Cardiac atrium fibroblast (primary cell): ENCODE measurements around the gene MAGEA2. TPM values are rescaled to one million over a fixed set of nuclear protein-coding genes. Genes with fewer than 3 reads are reported as not detected.

Experiments
- total RNA-seq: library from RNA; depleted of rRNA; stranded (reverse); fragments of >200 nt; gene quantifications from 2 replicates; pipeline ENCODE4 v1.2.3, GENCODE V29; 2015

The MAGEA2 gene, protein sequence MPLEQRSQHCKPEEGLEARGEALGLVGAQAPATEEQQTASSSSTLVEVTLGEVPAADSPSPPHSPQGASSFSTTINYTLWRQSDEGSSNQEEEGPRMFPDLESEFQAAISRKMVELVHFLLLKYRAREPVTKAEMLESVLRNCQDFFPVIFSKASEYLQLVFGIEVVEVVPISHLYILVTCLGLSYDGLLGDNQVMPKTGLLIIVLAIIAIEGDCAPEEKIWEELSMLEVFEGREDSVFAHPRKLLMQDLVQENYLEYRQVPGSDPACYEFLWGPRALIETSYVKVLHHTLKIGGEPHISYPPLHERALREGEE
- total RNA-seq: not detected in 2 replicates

DNA sequence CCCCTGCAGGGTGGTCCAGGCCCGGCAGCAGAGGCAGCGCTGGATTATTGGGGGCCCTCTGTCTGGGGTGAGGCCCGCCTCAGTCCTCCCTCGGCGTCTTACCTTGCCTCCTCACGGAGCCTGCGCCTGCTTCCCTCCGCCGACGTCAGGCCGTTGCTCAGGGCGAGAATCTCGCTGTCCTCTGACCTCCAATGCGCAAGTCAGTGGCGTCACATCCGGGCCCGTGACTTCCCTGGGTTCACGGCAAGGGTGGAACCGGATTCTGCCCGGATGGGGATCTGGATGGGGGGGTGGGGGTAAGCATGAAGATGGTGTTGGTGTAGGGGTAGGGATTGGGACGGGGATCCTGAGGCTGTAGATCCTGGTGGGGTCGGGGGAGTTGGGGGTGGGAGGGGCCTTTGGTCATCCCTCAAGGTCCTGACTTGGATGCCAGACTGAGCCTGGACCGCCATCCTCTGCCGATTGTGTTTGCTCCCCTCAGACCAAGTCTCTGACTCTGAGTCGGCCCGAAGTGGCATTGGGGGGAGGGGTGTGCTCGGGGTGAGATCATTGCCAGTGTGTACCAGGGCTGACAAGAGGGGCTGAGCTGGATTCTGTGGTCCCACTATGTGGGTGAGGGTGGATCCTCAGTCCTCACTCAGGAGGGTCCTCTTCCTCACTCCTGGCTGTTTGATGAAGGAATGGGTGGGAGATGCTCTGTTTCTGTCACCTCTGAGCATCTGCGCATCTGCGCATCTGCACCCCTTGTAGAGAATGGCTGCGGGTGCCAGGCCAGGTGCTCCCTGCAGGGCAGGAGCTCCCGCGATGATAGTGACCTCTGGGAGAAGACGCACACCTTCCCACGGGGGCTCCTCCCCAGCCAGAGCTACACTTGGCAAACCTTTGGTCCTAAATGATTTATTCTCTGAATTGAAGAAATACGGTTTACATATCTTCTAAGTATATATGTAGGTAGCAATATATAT, at the start of gene MAGEA2:
Gene MAGEA2 (minus strand): TSS at position 157 of the 965 bp plus-strand sequence. CDS start 2,479 bp downstream, outside the sequence.

DNA sequence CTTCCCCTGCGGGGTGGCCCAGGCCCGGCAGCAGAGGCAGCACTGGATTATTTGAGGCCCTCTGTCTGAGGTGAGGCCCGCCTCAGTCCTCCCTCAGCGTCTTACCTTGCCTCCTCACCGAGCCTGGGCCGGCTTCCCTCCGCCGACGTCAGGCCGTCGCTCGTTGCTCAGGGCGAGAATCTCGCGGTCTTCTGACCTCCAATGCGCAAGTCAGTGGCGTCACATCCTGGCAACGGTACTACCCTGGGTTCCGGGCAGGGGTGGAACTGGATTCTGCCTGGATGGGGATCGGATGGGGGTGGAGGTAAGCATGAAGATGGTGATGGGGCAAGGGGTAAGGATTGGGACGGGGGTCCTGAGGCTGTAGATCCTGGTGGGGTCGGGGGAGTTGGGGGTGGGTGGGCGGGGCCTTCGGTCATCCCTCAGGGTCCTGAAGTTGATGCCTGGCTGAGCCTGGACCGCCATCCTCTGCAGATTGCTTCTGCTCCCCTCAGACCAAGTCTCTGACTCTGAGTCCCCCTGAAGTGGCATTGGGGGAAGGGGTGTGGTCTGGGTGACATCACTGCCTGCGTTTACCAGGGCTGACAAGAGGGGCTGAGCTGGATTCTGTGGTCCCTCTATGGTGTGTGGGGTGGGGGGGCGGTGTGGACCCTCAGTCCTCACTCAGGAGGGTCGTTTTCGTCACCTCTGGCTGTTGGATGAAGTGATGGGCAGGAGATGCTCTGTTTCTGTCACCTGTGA, 16.1 kb upstream of the MAGEA2 start, which contains the start of gene MAGEA6:
Gene MAGEA6 (minus strand): TSS at position 141 of the 741 bp plus-strand sequence. CDS start 2,039 bp downstream, outside the sequence.

DNA sequence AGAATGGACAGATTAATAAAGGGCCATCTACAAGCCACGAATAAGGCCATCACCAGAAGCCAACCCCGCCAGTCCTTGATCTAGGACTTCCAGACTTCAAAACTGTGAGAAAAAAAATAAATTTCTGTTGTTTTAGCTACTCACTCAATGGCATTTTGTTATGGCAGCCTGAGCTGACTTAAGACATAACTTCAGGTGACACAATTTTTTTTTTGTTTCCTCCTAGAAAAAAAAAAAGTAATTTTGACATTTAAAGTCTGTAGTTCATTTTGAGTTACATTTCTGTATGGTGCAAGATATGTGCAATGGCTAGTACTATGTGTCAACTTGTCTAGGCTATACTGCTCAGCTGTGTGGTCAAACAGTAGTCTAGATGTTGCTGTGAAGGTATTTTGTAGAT, 5.3 kb upstream of the MAGEA2 start, which contains the start of gene CSAG3:
Gene CSAG3 (plus strand): TSS at position 301 of the 400 bp plus-strand sequence.

DNA sequence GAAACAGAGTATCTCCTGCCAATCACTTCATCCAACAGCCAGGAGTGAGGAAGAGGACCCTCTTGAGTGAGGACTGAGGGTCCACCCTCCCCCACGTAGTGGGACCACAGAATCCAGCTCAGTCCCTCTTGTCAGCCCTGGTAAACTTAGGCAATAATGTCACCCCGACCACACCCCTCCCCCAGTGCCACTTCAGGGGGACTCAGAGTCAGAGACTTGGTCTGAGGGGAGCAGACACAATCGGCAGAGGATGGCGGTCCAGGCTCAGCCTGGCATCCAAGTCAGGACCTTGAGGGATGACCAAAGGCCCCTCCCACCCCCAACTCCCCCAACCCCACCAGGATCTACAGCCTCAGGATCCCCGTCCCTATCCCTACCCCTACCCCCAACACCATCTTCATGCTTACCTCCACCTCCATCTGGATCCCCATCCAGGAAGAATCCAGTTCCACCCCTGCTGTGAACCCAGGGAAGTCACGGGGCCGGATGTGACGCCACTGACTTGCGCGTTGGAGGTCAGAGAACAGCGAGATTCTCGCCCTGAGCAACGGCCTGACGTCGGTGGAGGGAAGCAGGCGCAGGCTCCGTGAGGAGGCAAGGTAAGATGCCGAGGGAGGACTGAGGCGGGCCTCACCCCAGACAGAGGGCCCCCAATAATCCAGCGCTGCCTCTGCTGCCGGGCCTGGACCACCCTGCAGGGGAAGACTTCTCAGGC, 20.2 kb downstream of the MAGEA2 start, which contains the start of the genes CSAG1 and MAGEA12:
Gene CSAG1 (minus strand): TSS at position 461 of the 715 bp plus-strand sequence. CDS start 1,261 bp downstream, outside the sequence.
Gene MAGEA12 (plus strand): TSS at position 497 of the 715 bp plus-strand sequence. CDS start 2,405 bp downstream, outside the sequence.

DNA sequence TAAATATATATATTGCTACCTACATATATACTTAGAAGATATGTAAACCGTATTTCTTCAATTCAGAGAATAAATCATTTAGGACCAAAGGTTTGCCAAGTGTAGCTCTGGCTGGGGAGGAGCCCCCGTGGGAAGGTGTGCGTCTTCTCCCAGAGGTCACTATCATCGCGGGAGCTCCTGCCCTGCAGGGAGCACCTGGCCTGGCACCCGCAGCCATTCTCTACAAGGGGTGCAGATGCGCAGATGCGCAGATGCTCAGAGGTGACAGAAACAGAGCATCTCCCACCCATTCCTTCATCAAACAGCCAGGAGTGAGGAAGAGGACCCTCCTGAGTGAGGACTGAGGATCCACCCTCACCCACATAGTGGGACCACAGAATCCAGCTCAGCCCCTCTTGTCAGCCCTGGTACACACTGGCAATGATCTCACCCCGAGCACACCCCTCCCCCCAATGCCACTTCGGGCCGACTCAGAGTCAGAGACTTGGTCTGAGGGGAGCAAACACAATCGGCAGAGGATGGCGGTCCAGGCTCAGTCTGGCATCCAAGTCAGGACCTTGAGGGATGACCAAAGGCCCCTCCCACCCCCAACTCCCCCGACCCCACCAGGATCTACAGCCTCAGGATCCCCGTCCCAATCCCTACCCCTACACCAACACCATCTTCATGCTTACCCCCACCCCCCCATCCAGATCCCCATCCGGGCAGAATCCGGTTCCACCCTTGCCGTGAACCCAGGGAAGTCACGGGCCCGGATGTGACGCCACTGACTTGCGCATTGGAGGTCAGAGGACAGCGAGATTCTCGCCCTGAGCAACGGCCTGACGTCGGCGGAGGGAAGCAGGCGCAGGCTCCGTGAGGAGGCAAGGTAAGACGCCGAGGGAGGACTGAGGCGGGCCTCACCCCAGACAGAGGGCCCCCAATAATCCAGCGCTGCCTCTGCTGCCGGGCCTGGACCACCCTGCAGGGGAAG, 39.5 kb downstream of the MAGEA2 start, which contains the start of gene MAGEA2B:
Gene MAGEA2B (plus strand): TSS at position 814 of the 973 bp plus-strand sequence. CDS start 2,479 bp downstream, outside the sequence.

DNA sequence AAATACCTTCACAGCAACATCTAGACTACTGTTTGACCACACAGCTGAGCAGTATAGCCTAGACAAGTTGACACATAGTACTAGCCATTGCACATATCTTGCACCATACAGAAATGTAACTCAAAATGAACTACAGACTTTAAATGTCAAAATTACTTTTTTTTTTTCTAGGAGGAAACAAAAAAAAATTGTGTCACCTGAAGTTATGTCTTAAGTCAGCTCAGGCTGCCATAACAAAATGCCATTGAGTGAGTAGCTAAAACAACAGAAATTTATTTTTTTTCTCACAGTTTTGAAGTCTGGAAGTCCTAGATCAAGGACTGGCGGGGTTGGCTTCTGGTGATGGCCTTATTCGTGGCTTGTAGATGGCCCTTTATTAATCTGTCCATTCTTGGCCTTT, 44.5 kb downstream of the MAGEA2 start, which contains the start of gene CSAG2:
Gene CSAG2 (minus strand): TSS at position 101 of the 400 bp plus-strand sequence. CDS start 161 bp downstream, outside the sequence.

Other genes starting within 250 kb of the MAGEA2 start
- not detected in 2 replicates for gene GABRQ, start 115.9 kb downstream of the MAGEA2 start, total RNA-seq
- not detected in 2 replicates for gene MAGEA3, start 55.0 kb downstream of the MAGEA2 start, total RNA-seq
- gene CSAG2, start 44.6 kb downstream of the MAGEA2 start, total RNA-seq: not detected in 2 replicates
- gene MAGEA2B, start 39.2 kb downstream of the MAGEA2 start, total RNA-seq: not detected in 2 replicates
- gene CSAG1, start 20.1 kb downstream of the MAGEA2 start, total RNA-seq: not detected in 2 replicates
- not detected in 2 replicates for gene MAGEA12, start 20.1 kb downstream of the MAGEA2 start, total RNA-seq
- gene CSAG3, start 5.4 kb upstream of the MAGEA2 start, total RNA-seq: not detected in 2 replicates
- gene MAGEA6, start 15.8 kb upstream of the MAGEA2 start, total RNA-seq: not detected in 2 replicates
- 31.8 and 38.8 TPM in 2 replicates for gene CETN2, start 76.9 kb upstream of the MAGEA2 start, total RNA-seq
- 19.7 and 25.8 TPM in 2 replicates for gene NSDHL, start 77.2 kb upstream of the MAGEA2 start, total RNA-seq
- gene ZNF185, start 144.2 kb upstream of the MAGEA2 start, total RNA-seq: 1.6 and 2.9 TPM in 2 replicates
- gene PNMA5, start 240.3 kb upstream of the MAGEA2 start, total RNA-seq: not detected in 2 replicates